ENCODE measurements around the gene ARHGEF4.

- TF ChIP-seq EMX1 (CRISPR knock-in tag; IDR thresholded peaks at IDR 0.05) (no peak), CTCF (IDR thresholded peaks at IDR 0.05) (no peak), ARID4B (CRISPR knock-in tag; IDR thresholded peaks at IDR 0.05; ENCODE audit: borderline replicate concordance) (no peak), ZNF138 (CRISPR knock-in tag; conservative IDR thresholded peaks at IDR 0.05) (no peak), TEAD1 (CRISPR knock-in tag; IDR thresholded peaks at IDR 0.05) (no peak)
These were observed 57.7 kb downstream of the ARHGEF4 start for GRCh38 chr2:130894326-130894942.
